Ammon's horn (tissue), 1 donor: ENCODE data around the gene HOXA10.

Source experiments
- DNase-seq: peaks from one replicate; pipeline ENCODE4 v3.0.0-alpha.2; 2016; ENCODE audit warnings: low spot score

HOXA10 gene

GRCh38 chr7:27179503-27180430 lies 5.6 kb upstream of the HOXA10 start:
- DNase-seq = peak; percentile 42

DNA sequence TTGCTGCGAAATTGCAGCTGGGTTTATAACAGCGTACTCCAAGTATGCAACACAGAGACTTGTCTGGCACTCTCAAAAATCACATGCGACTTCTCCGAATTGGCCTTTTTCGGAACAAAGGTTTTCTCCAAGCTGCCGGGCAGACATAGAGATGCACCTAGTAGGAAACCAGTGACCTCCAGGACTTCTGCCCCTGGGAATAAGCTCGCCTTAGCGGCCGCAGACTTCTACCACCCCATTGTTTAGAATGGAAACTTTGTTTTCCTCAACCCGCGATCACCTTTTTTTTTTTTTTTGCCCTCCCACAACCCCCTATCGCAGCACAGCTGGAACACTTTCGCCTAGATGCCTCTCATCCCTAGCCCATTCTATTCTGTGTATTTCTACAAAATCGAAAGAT lies 4.9 kb upstream of the HOXA10 start:
- no peak for DNase-seq

DNA sequence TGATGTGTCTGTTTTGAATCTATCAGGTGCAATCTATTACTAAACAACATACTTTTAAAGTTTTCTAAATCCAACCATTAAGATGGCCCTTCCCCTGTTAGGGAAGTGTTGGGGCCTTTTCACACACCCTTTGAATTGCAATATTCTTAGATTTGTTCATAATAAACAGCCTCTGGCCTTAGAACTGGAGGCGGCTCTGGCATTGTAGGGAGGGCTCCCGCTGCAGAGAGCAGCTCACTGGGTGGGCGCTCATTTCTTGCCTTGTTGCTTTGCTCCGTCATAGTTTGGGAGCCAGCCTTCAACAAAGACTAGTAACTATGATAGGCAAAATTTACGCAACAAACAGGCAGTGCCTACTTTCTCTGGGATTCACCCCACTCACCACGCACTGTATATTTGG lies 4.2 kb upstream of the HOXA10 start:
- DNase-seq = no peak

DNA sequence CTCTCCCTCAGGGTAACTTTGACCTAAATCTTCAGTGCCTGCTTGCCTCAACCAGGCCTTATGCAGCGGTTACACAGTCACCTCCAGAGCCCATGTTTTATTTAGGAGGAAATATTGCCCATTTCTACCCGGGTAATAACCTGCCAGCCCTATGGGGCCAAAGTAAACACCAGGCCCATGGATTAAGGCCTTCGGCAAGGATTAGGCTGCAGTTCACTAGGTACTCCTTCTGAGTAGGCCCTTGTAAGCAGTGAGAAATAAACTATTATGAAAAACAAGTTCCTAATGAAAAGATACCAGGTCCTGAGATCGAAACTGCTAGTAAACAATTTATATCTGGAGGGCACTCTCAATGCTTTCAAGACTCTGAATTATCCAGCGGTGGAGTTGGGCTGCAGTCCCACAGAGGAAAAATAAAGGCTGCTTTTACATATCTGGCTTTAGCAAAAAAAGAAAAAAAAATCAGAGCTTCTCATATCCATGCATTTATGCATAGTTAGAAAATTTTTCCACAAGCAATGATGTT lies 3.7 kb upstream of the HOXA10 start:
- no peak for DNase-seq

- DNase-seq = no peak
These were observed 3.1 kb upstream of the HOXA10 start for GRCh38 chr7:27176962-27177794.

GRCh38 chr7:27176524-27176845 lies 2.4 kb upstream of the HOXA10 start:
- DNase-seq = no peak

DNA sequence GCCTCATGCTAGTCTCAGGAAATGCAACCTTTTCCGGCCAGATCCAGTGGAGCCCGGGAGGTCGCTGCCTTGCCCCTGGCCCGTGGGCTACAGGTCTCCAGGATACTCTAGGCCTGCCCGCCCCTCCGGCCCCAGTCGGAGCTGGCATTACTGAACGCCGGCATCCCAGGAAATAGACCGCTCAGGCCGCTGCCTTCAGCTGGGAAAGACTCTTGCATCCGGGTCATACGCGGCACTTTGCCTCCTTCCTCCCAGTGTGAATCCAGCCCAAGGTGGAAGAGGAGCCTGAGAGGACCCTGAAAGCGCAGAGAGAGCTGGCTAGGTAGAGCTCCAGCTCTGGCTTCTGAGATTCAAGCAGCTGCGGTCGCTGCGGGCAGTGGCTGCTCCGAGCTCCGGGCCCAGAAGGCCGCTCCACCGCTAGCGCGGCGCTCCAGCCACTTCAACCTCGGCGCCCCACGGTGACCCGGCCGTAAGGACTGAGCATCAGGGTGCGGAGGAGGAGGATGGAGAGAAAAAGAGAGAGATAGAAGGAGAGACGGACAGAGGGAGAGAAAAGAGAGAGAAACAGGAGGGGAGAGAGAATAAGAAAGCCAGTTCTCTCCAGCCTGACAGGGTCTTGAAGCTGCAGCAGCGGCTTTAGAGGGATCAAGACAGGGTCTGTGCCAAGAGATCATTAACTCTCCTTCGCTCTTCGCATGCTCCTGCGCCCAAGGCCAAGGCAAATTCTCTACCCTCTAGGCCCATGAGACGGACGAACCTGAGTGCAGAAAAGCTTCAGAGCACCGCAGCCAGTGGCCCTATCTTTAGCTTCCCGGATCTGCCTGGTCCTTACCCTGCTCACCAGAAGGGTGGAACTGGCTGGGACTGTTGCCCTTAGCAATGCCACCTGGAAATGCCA lies 1.8 kb upstream of the HOXA10 start:
- DNase-seq = no peak

GRCh38 chr7:27174874-27175625 lies 930 bp upstream of the HOXA10 start:
- DNase-seq = no peak

DNA sequence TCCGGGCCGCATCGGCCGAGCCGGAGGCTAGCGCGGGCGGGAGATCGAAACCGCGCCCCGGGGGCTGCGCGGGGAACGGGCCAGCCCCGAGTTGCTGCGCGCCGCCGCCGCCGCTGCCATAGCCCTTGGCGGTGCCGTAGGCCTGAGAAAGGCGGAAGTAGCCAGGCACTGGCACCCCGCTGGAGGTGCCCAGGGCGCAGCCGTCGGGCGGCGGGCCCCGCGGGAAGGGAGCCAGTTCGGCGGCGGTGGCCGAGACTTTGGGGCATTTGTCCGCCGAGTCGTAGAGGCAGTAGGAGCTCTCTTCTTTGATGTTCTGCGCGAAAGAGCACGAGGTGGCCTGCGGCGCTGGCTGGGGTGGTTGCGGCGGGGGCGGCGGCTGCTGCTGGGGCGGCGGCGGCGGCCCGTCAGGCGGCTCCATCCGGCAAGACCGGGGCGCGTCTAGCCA lies 587 bp downstream of the HOXA10 start:
- no peak for DNase-seq

DNA sequence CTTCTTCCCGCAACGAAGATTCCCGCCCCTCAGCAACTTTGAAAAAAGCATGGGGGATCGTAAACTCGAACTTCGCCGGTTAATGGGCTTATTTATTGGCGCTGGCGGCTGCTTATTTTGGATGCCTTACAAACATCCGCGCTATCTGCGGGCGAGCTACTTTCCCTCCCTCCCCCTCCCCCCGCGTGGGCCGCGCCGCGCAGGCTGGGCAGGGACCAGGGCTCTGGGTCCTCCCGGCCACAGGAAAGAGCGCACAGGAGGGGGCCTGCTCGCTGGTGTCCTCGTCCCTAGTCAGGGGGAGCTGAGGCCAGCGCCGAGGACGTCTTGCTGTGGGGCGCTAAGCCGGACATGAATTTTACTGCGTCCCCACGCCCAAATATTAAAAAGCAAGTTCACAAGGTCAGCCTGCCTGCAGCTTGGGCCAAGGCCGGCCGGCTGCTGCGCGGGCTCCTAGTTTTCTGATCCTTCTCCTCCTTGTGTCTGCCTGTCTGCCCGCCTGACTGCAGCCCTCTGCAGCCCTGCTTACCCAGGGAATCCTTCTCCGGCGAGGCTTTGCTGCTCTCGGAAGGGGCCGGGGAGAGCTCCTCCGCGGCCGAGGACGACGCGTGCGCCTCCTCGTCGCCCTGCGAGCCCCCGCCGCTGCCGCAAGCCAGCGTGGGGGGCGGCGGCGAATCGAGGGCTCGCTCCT lies 1.2 kb downstream of the HOXA10 start:
- no peak for DNase-seq

DNA sequence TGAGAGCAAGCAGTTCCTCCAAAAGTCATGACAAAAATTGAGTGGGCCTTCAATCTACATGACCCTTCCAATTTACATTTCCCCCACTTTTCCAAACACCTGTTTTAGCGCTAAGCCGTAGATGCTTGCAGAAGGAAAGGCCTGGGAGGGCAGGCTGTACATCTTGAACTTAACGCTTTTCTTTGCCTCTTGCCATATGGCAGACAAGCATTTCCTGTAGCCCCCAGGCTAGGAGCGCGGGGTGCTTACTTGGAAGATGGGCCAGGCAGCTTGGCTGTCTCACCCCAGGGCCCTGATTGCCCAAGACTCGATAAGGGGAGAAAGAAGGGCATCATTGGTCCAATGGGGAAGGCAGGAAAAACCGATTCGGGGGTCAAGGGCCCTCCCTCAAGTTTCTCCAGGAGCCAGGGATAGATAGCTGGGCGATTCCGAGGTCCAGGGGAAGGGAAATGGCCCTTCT lies 1.8 kb downstream of the HOXA10 start:
- no peak for DNase-seq

- no peak for DNase-seq
These were observed 2.3 kb downstream of the HOXA10 start for GRCh38 chr7:27171637-27172314.

DNA sequence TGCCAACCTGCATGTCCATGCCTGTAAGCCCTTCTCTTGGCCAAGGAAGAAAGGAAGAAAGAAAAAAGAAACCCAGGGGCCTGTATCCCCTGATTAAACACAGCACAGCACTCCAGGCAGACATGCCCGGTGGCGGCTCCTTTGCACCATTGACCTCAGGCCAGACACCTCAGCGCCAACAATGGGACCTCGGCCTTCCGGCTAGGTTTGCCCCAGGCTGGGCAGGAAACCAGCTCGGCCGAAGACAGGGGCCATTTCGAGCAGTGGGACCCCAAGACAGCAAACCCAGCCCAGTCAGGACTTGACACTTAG lies 2.8 kb downstream of the HOXA10 start:
- no peak for DNase-seq

GRCh38 chr7:27170426-27171324 lies 3.4 kb downstream of the HOXA10 start:
- no peak for DNase-seq

DNA sequence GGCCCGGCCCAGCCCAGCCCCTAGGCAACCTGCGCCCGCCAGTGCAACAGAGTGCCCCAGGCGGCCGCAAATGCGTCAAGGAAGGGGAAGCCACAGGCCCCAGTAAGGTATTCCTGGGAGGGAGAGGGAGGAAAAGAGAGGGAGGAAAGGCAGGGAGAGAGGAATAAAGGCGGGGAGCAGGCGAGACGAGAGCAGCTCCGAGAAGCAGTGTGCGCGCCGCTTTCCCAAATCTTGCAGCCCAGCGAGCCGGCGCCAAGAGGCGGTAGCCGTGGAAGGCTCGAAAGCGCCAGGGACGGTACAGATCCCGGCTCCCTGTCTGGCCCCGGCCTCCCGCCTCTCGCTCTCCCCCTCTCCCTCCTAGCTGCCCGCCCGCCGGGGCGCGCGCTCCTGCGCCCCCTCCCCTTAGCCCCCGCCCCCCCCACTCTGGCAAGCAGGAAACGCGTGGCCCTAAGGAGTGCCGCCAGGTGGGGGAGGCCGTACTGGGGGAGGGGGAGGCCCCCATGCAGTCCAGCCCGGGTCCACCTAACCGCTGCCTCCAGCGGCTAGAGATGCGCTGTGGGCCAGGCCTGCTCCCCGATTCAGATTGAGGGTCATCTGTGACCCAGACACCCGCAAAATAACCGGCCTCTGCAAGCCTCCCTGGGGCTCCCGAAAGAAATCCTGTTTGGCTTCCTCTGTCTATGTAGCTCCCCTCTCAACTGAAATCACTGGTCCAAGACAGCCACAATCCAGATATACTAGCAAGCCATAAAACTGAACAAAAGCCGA lies 4.3 kb downstream of the HOXA10 start:
- no peak for DNase-seq

- no peak for DNase-seq
These were observed 5.7 kb downstream of the HOXA10 start for GRCh38 chr7:27168265-27168947.

DNA sequence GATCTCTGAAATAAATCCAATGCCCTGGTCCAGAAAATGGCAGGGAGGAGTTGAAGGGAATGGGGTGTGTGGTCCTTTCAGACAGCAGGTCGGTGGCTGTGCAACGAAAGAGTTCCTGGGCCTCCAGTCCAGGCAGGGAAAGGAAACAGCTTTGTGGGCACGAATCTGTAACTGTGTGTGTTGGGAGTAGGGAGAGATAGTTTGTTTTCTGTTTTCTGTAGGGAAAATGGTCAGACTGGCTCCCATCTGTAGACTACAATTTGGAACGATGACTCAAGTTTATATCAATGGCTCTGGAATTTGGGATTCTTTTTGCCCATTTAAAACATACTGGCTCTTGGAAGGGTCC lies 6.2 kb downstream of the HOXA10 start:
- no peak for DNase-seq
